Myocyte (in vitro differentiated cells): ENCODE data around the gene HJV. TPM values are rescaled to one million over a fixed set of nuclear protein-coding genes. Genes with fewer than 3 reads are reported as not detected.

Experiments used
- DNase-seq: peaks from one replicate; pipeline ENCODE4 v3.0.0-alpha.2; 2012; ENCODE audit warnings: low read depth
- total RNA-seq: library from RNA; depleted of rRNA; stranded (reverse); fragments of >200 nt; gene quantifications from 2 replicates; pipeline ENCODE4 v1.2.3, GENCODE V29; 2014

The HJV gene
- total RNA-seq, 1 donor from 2014 or later = 334 TPM

GRCh38 chr1:145978854-145979745 lies 42.4 kb downstream of the HJV start:
- DNase-seq = peak; percentile 100

GRCh38 chr1:145978471-145978853 lies 43.1 kb downstream of the HJV start:
- DNase-seq = no peak

DNA sequence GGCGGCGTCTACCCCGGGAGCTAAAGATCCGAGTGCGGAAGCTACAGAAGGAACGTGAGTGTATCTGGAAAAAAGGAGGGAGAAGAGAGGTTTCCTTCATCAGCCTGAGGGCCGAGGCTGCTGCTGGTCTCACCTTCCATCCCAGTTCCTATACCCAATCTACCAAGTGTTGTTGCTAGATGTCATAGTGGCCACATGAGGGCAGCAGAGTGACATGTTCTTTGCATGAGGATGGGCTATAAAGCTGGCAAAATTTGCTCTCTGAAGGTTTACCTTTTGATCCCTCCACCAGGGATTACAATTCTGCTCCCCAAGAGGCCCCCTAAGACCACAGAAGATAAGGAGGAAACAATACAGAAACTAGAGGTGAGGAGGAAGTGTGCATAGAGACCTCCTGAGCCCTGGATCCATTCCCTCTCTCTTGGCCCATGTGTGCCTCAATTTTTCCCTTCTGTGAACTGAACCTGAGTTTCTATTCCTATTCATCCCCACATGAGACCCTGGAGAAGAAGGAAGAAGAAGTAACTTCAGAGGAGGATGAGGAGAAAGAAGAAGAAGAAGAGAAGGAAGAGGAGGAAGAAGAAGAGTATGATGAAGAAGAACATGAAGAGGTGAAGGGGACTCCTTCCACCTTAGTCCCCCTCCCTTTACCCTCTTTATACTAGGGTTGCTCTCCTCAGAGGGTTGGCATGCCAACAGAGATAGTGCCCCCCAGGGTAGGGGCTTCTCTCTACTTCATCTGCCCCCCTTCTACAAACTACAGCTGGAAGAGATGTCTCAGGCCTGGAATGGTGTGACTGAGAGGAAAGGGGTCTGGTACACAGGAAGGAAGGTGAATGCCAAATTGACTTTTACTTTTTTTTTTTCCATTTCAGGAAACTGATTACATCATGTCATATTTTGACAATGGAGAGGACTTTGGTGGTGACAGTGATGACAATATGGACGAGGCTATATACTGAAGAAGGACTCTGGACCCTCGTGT lies 43.8 kb downstream of the HJV start:
- peak; percentile 83 for DNase-seq

DNA sequence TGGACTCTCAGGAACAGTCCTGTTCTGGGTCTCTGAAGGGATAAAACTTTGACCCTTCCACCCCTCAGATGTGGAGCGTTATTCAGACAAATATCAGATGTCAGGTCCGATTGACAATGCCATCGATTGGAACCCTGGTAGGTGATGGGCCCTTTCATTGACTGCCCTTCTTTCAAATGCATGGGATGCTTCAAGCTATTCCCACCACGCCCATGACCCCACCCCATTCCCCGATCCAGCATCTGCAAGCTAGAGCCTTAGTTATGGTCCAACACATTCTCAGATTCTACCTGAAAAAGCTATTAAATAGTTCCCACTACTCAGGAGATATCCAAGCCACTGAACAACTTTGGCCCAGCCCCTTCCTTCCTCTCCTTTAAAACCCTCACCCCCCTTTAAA lies 44.5 kb downstream of the HJV start:
- DNase-seq = no peak

GRCh38 chr1:145975216-145975615 lies 46.3 kb downstream of the HJV start:
- DNase-seq = peak; percentile 90

DNA sequence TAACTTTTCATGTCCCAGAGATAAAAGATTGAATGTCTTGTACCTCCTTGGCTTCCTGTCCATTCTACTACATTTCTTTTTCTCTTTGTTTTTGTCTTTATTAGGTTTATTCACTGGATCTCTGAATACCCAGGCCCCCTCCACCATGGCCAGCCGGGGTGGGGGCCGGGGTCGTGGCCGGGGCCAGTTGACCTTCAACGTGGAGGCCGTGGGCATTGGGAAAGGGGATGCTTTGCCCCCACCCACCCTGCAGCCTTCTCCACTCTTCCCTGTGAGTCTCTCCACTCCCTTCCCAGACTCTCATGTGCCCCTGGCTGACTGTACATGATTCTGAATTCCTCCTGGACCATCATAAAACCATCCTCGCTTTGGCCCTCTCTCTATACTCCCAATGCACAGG lies 46.8 kb downstream of the HJV start:
- no peak for DNase-seq

DNA sequence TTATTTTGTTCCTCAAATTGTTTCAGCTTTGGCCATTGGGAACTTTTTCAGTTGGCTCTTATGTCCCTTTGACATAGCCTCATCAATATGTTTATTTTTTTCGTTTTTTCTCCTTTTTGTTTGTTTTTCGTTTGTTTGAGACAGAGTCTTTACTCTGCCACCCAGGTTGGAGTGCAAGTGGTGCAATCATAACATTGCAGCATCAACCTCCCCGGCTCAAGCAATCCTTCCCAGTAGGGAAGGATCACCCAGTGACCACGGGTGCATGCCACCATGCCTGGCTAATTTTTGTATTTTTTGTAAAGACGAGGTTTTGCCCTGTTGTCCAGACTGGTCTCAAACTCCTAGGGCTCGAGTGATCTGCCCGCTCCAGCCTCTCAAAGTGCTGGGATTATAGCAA lies 49.0 kb downstream of the HJV start:
- no peak for DNase-seq

Other genes with a start within 250 kb of the HJV start
- gene RNF115, start 197.6 kb downstream of the HJV start, total RNA-seq = 22.7 and 30.4 TPM in 2 replicates
- 26.8 and 27.2 TPM in 2 replicates for gene POLR3C, start 197.5 kb downstream of the HJV start, total RNA-seq
- 10.7 and 13.6 TPM in 2 replicates for gene NUDT17, start 176.1 kb downstream of the HJV start, total RNA-seq
- 27.9 and 28.1 TPM in 2 replicates for gene PIAS3, start 162.7 kb downstream of the HJV start, total RNA-seq
- gene ANKRD35, start 135.9 kb downstream of the HJV start, total RNA-seq = 0.13 and 0.31 TPM in 2 replicates
- gene ITGA10, start 111.7 kb downstream of the HJV start, total RNA-seq = 30.2 and 41.5 TPM in 2 replicates
- gene PEX11B, start 103.0 kb downstream of the HJV start, total RNA-seq = 27.1 and 34.2 TPM in 2 replicates
- gene RBM8A, start 94.3 kb downstream of the HJV start, total RNA-seq = 191 and 218 TPM in 2 replicates
- gene LIX1L, start 63.7 kb downstream of the HJV start, total RNA-seq = 24.4 and 24.7 TPM in 2 replicates
- gene ANKRD34A, start 57.2 kb downstream of the HJV start, total RNA-seq = 1.6 and 2.5 TPM in 2 replicates
- 36.0 and 37.3 TPM in 2 replicates for gene POLR3GL, start 57.0 kb downstream of the HJV start, total RNA-seq
- 260 and 398 TPM in 2 replicates for gene TXNIP, start 25.2 kb downstream of the HJV start, total RNA-seq
- gene NBPF10, start 123.1 kb upstream of the HJV start, total RNA-seq = 1.0 and 1.1 TPM in 2 replicates
- gene NOTCH2NLA, start 207.3 kb upstream of the HJV start, total RNA-seq = 43.2 and 56.2 TPM in 2 replicates